H1 (cell line): ENCODE results near the gene PKD1L1. TPM values are rescaled to one million over a fixed set of nuclear protein-coding genes. Genes with fewer than 3 reads are reported as not detected.

Experiments
- CTCF ChIA-PET: fragments of 300-600 bp; sonication (Branson Sonifier 250); formaldehyde crosslinking; loops from one replicate; lab custom pipeline; 2021; ENCODE audit not compliant: partially characterized antibody; lab: Charles Lee
- POLR2A ChIA-PET: fragments of 300-600 bp; sonication (Branson Sonifier 250); formaldehyde crosslinking; loops from one replicate; lab custom pipeline; 2021; ENCODE audit warnings: inconsistent platforms; ENCODE audit not compliant: partially characterized antibody; lab: Charles Lee
- DNase-seq, 2 experiments: peaks; one replicate each; pipeline versions ENCODE4 v3.0.0 to v3.0.0-alpha.2; 2010 to 2022; ENCODE audit warnings: low spot score in 2 of 2, low read depth in 1 of 2, mixed read lengths in 1 of 2
- FAIRE-seq: peaks from 2 replicates; lab custom pipeline; 2011; peaks lifted over from hg19 to GRCh38; lab: Jason Lieb, UNC
- H2AFZ ChIP-seq: 2 replicates; pipeline ENCODE4 v1.8.1; 2012; ENCODE audit warnings: low read length, inconsistent platforms
- H2AK5ac ChIP-seq: 2 replicates; pipeline ENCODE4 v1.6.1; 2013; ENCODE audit warnings: low read depth, low read length
- H2BK120ac ChIP-seq: replicated peaks from 2 replicates; pipeline ENCODE3; 2013; ENCODE audit warnings: low read depth, low read length, inconsistent platforms
- H2BK12ac ChIP-seq: 2 replicates; pipeline ENCODE4 v1.6.1; 2013; ENCODE audit warnings: low read depth, low read length
- H2BK15ac ChIP-seq: 2 replicates; pipeline ENCODE4 v1.6.1; 2013; ENCODE audit warnings: low read length
- H2BK20ac ChIP-seq: 2 replicates; pipeline ENCODE4 v1.6.1; 2013; ENCODE audit warnings: low read length
- H2BK5ac ChIP-seq: 2 replicates; pipeline ENCODE4 v1.6.1; 2013; ENCODE audit warnings: low read depth, low read length
- H3K14ac ChIP-seq: 2 replicates; pipeline ENCODE4 v1.6.1; 2013; ENCODE audit warnings: inconsistent platforms; ENCODE audit not compliant: insufficient read length
- H3K18ac ChIP-seq: 2 replicates; pipeline ENCODE4 v1.6.1; 2013; ENCODE audit warnings: low read length; ENCODE audit errors: extremely low read depth
- H3K23ac ChIP-seq: 2 replicates; pipeline ENCODE4 v1.6.1; 2013; ENCODE audit warnings: inconsistent platforms; ENCODE audit not compliant: insufficient read length
- H3K23me2 ChIP-seq: 2 replicates; pipeline ENCODE4 v1.6.1; 2013; ENCODE audit warnings: low read depth, low read length
- H3K27ac ChIP-seq: 2 replicates; pipeline ENCODE4 v1.6.1; 2011; ENCODE audit warnings: low read depth, low read length, inconsistent platforms
- H3K27me3 ChIP-seq, 4 experiments: replicated peaks in 1 of 4; 1 replicate in 1 of 4; 2 replicates in 3 of 4; pipeline versions ENCODE4 v1.6.1 to v1.8.1; 2011 to 2013; ENCODE audit warnings: low read length in 3 of 4, mild to moderate bottlenecking in 3 of 4, inconsistent platforms in 2 of 4, mixed read lengths in 2 of 4, moderate library complexity in 1 of 4; ENCODE audit not compliant: control insufficient read depth in 3 of 4, insufficient read depth in 3 of 4; ENCODE audit errors: extremely low read depth in 1 of 4
- H3K36me3 ChIP-seq, 4 experiments: 2 replicates each; pipeline versions ENCODE4 v1.6.1 to v1.8.1; 2011 to 2013; ENCODE audit warnings: mild to moderate bottlenecking in 4 of 4, low read length in 3 of 4, moderate library complexity in 2 of 4, control low read depth in 1 of 4, inconsistent platforms in 1 of 4; ENCODE audit not compliant: insufficient read depth in 4 of 4, control insufficient read depth in 2 of 4
- H3K4ac ChIP-seq: replicated peaks from 2 replicates; pipeline ENCODE3; 2013; ENCODE audit warnings: low read length, low read depth, mixed read lengths, inconsistent platforms; ENCODE audit not compliant: insufficient read length
- H3K4me1 ChIP-seq, 4 experiments: replicated peaks in 1 of 4; 1 replicate in 1 of 4; 2 replicates in 3 of 4; pipeline versions ENCODE4 v1.6.1 to v1.8.1; 2011 to 2013; ENCODE audit warnings: low read length in 3 of 4, inconsistent platforms in 2 of 4, mixed read lengths in 1 of 4; ENCODE audit not compliant: insufficient read depth in 4 of 4, control insufficient read depth in 3 of 4
- H3K4me2 ChIP-seq, 2 experiments: 2 replicates each; pipeline versions ENCODE4 v1.6.1 to v1.8.1; 2011 to 2013; ENCODE audit warnings: low read depth in 2 of 2, low read length in 2 of 2, control low read depth in 1 of 2, inconsistent platforms in 1 of 2, mild to moderate bottlenecking in 1 of 2; ENCODE audit not compliant: insufficient read depth in 1 of 2
- H3K4me3 ChIP-seq, 4 experiments: fragments of 200-600, 300-600 bp in 1 of 4; sonication (generic), shearing (Covaris generic), sonication (Bioruptor Twin) in 1 of 4; 2 replicates each; pipeline versions ENCODE4 v1.5.1 to v1.8.1; 2011 to 2016; ENCODE audit warnings: low read length in 4 of 4, low read depth in 3 of 4, control low read depth in 2 of 4, inconsistent platforms in 2 of 4, mild to moderate bottlenecking in 2 of 4, mixed read lengths in 1 of 4, moderate library complexity in 1 of 4; ENCODE audit not compliant: insufficient read depth in 2 of 4; ENCODE audit errors: extremely low read depth in 1 of 4
- H3K56ac ChIP-seq: replicated peaks from 2 replicates; pipeline ENCODE3; 2013; ENCODE audit warnings: low read depth, mild to moderate bottlenecking, mixed read lengths, low read length, inconsistent platforms; ENCODE audit not compliant: insufficient read length
- H3K79me1 ChIP-seq: 2 replicates; pipeline ENCODE4 v1.6.1; 2013; ENCODE audit warnings: low read depth, low read length, control low read depth
- H3K79me2 ChIP-seq, 2 experiments: 2 replicates each; pipeline versions ENCODE4 v1.6.1 to v1.8.1; 2012 to 2013; ENCODE audit warnings: low read length in 2 of 2, mild to moderate bottlenecking in 2 of 2, inconsistent platforms in 1 of 2; ENCODE audit not compliant: insufficient read depth in 2 of 2, control insufficient read depth in 1 of 2
- H3K9ac ChIP-seq, 4 experiments: replicated peaks in 1 of 4; 1 replicate in 1 of 4; 2 replicates in 3 of 4; pipeline versions ENCODE4 v1.6.1 to v1.8.1; 2011 to 2013; ENCODE audit warnings: low read depth in 3 of 4, low read length in 3 of 4, control low read depth in 2 of 4, mild to moderate bottlenecking in 2 of 4, moderate library complexity in 2 of 4, inconsistent platforms in 1 of 4; ENCODE audit errors: extremely low read depth in 1 of 4
- H3K9me3 ChIP-seq, 2 experiments: 2 replicates each; pipeline versions ENCODE4 v1.6.1 to v1.8.1; 2012 to 2013; ENCODE audit warnings: mild to moderate bottlenecking in 2 of 2, moderate library complexity in 2 of 2, control low read depth in 1 of 2, inconsistent platforms in 1 of 2, low read depth in 1 of 2, low read length in 1 of 2, mixed read lengths in 1 of 2; ENCODE audit not compliant: insufficient read depth in 2 of 2
- H4K20me1 ChIP-seq, 2 experiments: replicated peaks in 1 of 2; 2 replicates each; pipeline versions ENCODE3 to v1.8.1; 2011 to 2013; ENCODE audit warnings: inconsistent platforms in 2 of 2, low read length in 2 of 2, mild to moderate bottlenecking in 1 of 2; ENCODE audit not compliant: insufficient read depth in 2 of 2, control insufficient read depth in 1 of 2
- H4K5ac ChIP-seq: 2 replicates; pipeline ENCODE4 v1.6.1; 2013; ENCODE audit warnings: low read length, low read depth, mixed read lengths, inconsistent platforms; ENCODE audit not compliant: insufficient read length
- H4K8ac ChIP-seq: 2 replicates; pipeline ENCODE4 v1.8.0; 2013; ENCODE audit warnings: mild to moderate bottlenecking, moderate library complexity, low read length, inconsistent platforms; ENCODE audit not compliant: insufficient read depth; ENCODE audit errors: extremely low read depth
- H4K91ac ChIP-seq: replicated peaks from 2 replicates; pipeline ENCODE3; 2013; ENCODE audit warnings: low read length, mixed read lengths, inconsistent platforms; ENCODE audit not compliant: insufficient read length
- KDM5A ChIP-seq: fragments of 200-600 bp; IDR thresholded peaks from 2 replicates; pipeline ENCODE4 v1.7.1; 2012; ENCODE audit warnings: mild to moderate bottlenecking, low read length, inconsistent platforms, mixed read lengths
- POU5F1 ChIP-seq: IDR thresholded peaks from 2 replicates; pipeline ENCODE4 v1.6.1; 2011; ENCODE audit warnings: low read depth, mild to moderate bottlenecking, low read length, moderate library complexity
- SIX5 ChIP-seq: IDR thresholded peaks from 2 replicates; pipeline ENCODE4 v1.6.1; 2011; ENCODE audit warnings: mild to moderate bottlenecking, low read depth, low read length
- WGBS, 2 experiments: shearing (Covaris generic) in 1 of 2; methylation state at CpG; one replicate each; pipeline versions ENCODE4 v1.1.6 to v1.1.7; 2013 to 2015; ENCODE audit warnings: low lambda C conversion rate in 2 of 2, mixed read lengths in 2 of 2, inconsistent platforms in 1 of 2, low coverage in 1 of 2, missing lambda C conversion rate in 1 of 2; ENCODE audit not compliant: insufficient replicate concordance in 2 of 2, insufficient coverage in 1 of 2, insufficient read length in 1 of 2; ENCODE audit errors: extremely low coverage in 1 of 2, missing lambda C conversion rate in 1 of 2; 5-methylcytosine and 5-hydroxymethylcytosine counted together
- polyA plus RNA-seq, 7 experiments: library from polyadenylated mRNA; depleted of rRNA in 3 of 7; stranded (reverse) in 5 of 7; unstranded in 2 of 7; fragments of >200 nt in 5 of 7; fragments of 200-250 nt in 2 of 7; gene quantifications; 1 replicate in 5 of 7; 2 replicates in 1 of 7; 4 replicates in 1 of 7; pipeline versions ENCODE4 v1.2.1 to v1.2.3, GENCODE V29; 2011 to 2013; ENCODE audit warnings: missing spikeins in 2 of 7, mixed read lengths in 2 of 7
- total RNA-seq: library from RNA; stranded (reverse); fragmentation: NEBNext Ultra II Directional; extraction: Animal tissue kit (Norgen Biotek cat#: 25700); gene quantifications from 2 replicates; pipeline ENCODE4 v1.2.1, GENCODE V29; 2021
- TF ChIP-seq, protein P1 (sequence below), 3 experiments: IDR thresholded peaks; 1 replicate in 2 of 3; 2 replicates in 1 of 3; pipeline versions ENCODE4 v1.5.1 to v1.6.1; 2011; ENCODE audit warnings: low read length in 3 of 3, mild to moderate bottlenecking in 3 of 3, inconsistent platforms in 2 of 3, low read depth in 1 of 3, moderate library complexity in 1 of 3; ENCODE audit not compliant: insufficient read depth in 1 of 3; ENCODE audit errors: control extremely low read depth in 1 of 3

Gene PKD1L1
- total and polyA plus RNA-seq, 2 of the 8 experiments (the other 6 are each of a cell fraction or from before 2014, with no cell fraction given) = 0.22 to 0.35 TPM

DNA sequence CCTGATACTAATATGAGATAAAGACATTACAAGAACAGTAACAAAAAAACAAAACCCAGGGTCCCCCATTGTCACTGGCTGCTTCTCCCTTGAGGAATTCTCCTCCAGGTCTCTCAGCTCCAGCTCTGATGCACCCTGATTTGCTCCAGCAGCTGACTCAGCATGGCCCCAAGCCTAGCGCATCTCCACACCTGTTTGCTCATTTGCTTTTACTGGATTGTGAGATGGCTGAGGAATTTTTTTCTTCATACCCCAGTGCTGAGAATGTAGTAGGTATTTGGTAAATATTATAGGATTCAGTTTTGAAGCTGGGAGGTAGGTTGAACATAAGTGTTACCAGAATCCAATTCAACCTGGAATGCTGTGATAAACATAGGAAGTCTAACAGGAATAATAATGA, 171.9 kb downstream of the PKD1L1 start:
- FAIRE-seq = no peak
- TF ChIP-seq KDM5A (no peak), SIX5 (no peak), POU5F1 (no peak)
- TF ChIP-seq, protein P1, sequence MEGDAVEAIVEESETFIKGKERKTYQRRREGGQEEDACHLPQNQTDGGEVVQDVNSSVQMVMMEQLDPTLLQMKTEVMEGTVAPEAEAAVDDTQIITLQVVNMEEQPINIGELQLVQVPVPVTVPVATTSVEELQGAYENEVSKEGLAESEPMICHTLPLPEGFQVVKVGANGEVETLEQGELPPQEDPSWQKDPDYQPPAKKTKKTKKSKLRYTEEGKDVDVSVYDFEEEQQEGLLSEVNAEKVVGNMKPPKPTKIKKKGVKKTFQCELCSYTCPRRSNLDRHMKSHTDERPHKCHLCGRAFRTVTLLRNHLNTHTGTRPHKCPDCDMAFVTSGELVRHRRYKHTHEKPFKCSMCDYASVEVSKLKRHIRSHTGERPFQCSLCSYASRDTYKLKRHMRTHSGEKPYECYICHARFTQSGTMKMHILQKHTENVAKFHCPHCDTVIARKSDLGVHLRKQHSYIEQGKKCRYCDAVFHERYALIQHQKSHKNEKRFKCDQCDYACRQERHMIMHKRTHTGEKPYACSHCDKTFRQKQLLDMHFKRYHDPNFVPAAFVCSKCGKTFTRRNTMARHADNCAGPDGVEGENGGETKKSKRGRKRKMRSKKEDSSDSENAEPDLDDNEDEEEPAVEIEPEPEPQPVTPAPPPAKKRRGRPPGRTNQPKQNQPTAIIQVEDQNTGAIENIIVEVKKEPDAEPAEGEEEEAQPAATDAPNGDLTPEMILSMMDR (IDR thresholded peaks at IDR 0.05; ENCODE audit: control extremely low read depth in 1 of 3, insufficient read depth in 1 of 3, low read depth in 1 of 3, low read length in 3 of 3) = no peak

More for the DNA sequence above, 171.9 kb downstream of the PKD1L1 start:
- H3K14ac ChIP-seq = no peak overlapping the region
- H4K20me1 ChIP-seq = no peaks in the 10 kb centered on the region
- peaks cover 0 to 7% (median 0%) of the 10 kb centered on the region in 4 experiments; a peak in 1 of 7 replicates for H3K4me1 ChIP-seq
- no peak overlapping the region for H2BK5ac ChIP-seq
- no peak overlapping the region for H3K4ac ChIP-seq
- no peaks in the 10 kb centered on the region for H3K23me2 ChIP-seq
- H2AFZ ChIP-seq = no peak overlapping the region
- no peak overlapping the region for H3K9ac ChIP-seq
- H3K79me1 ChIP-seq = no peaks in the 10 kb centered on the region
- DNase-seq = no peak
- H3K56ac ChIP-seq = no peak overlapping the region
- ChIA-PET CTCF (interaction anchor here (0.7 to 1.5 kb wide), 3 partner anchors 18 to 220 kb away, joined by 3 read pairs; no protein-coding TSS in a partner anchor), POLR2A (interaction anchor here (0.6 kb wide), 1 partner anchor 405 kb away, joined by 3 read pairs; no protein-coding TSS in a partner anchor)
- H3K79me2 ChIP-seq = no peaks in the 10 kb centered on the region
- H3K4me2 ChIP-seq = no peak overlapping the region
- no peak overlapping the region for H4K5ac ChIP-seq
- no peak overlapping the region for H3K4me3 ChIP-seq
- H3K23ac ChIP-seq = no peak overlapping the region
- H2BK20ac ChIP-seq = no peak overlapping the region
- H2BK15ac ChIP-seq = no peak overlapping the region
- no peak overlapping the region for H2BK12ac ChIP-seq
- no peak overlapping the region for H3K27ac ChIP-seq
- H2BK120ac ChIP-seq = no peak overlapping the region
- H2AK5ac ChIP-seq = no peak overlapping the region
- H3K9me3 ChIP-seq = 0 out of 4 replicates have a peak, but pooled peaks cover 0 to 3% of the 10 kb centered on the region in 2 experiments
- H3K18ac ChIP-seq = no peak overlapping the region
- no peak overlapping the region for H4K91ac ChIP-seq
- H3K36me3 ChIP-seq = no peaks in the 10 kb centered on the region
- WGBS, 2 experiments = 82% methylated on average over 1 of the region's 1 CpG; no CpG with 5 or more reads in 1 of the 2 experiments
- no peaks in the 10 kb centered on the region for H3K27me3 ChIP-seq
- peak overlapping the region; percentile 35; the same call in 1 of the 2 replicates for H4K8ac ChIP-seq
